ENCODE measurements around the gene CRYBB1. TPM values are rescaled to one million over a fixed set of nuclear protein-coding genes. Genes with fewer than 3 reads are reported as not detected.
A peak's percentile ranks its signal among the peaks of the same experiment; 100 is the strongest.

Gene CRYBB1
- total and polyA plus RNA-seq, 2 experiments from 2014 or later, result 1.6 to 3.7 TPM

- no peaks in the 10 kb centered on the region for H3K9me3 Mint-ChIP-seq
- Histone ChIP-seq H3K27me3 (ENCODE audit: insufficient read depth) (peaks cover 12% of the 10 kb centered on the region), H4K20me1 (replicated peaks; ENCODE audit: insufficient read depth) (peaks cover 7% of the 10 kb centered on the region; the same call in 1 of the 2 replicates), H3F3A (replicated peaks; ENCODE audit: low read depth) (peaks cover 8% of the 10 kb centered on the region; the same call in 1 of the 2 replicates), H3K79me2 (replicated peaks; ENCODE audit: insufficient read depth) (peaks cover 50% of the 10 kb centered on the region), H3K4me3 (no peak overlapping the region), H3K4me2 (peak overlapping the region; percentile 48; the same call in 1 of the 2 replicates), H3K4me1 (ENCODE audit: insufficient read depth) (peaks cover 26% of the 10 kb centered on the region), H2AFZ (no peak overlapping the region), H3K36me3 (ENCODE audit: insufficient read depth) (0 out of 2 replicates have a peak, but pooled peaks cover 8% of the 10 kb centered on the region), H3K27ac (ENCODE audit: low read depth) (0 out of 2 replicates have a peak overlapping the region, but pooled peaks have one; percentile 47), H3K9me2 (ENCODE audit: insufficient read depth) (no peaks in the 10 kb centered on the region)
- peak overlapping the region; percentile 28; the same call in 2 of the 3 replicates for H3K4me3 Mint-ChIP-seq
- H3K27me3 Mint-ChIP-seq (ENCODE audit: insufficient read depth, low read depth, poor library complexity), result peaks cover 7% of the 10 kb centered on the region
- peak overlapping the region; percentile 36; the same call in 1 of the 2 replicates for H3K27ac Mint-ChIP-seq
- DNase-seq (ENCODE audit: low spot score) (no peak), ATAC-seq (no peak)
- TF ChIP-seq EZH2phosphoT487 (IDR thresholded peaks at IDR 0.05; ENCODE audit: unreplicated experiment), result no peak
- no peak for TF ChIP-seq JUNB (IDR thresholded peaks at IDR 0.05; ENCODE audit: unreplicated experiment)
- TF ChIP-seq POLR2AphosphoS5 (IDR thresholded peaks at IDR 0.05; ENCODE audit: low read depth), result no peak
- TF ChIP-seq CREB1 (CRISPR knock-in tag; IDR thresholded peaks at IDR 0.05; ENCODE audit: low read depth), result no peak
- no peak for TF ChIP-seq ZNF462 (CRISPR knock-in tag; IDR thresholded peaks at IDR 0.05)
- no peak for TF ChIP-seq NANOG (IDR thresholded peaks at IDR 0.05; ENCODE audit: borderline replicate concordance)
- no peak for TF ChIP-seq ZNF331 (CRISPR knock-in tag; IDR thresholded peaks at IDR 0.05; ENCODE audit: low read depth)
- no peak for TF ChIP-seq CTCF (conservative IDR thresholded peaks at IDR 0.05; ENCODE audit: low read depth in 2 of 2)
- no peak for TF ChIP-seq ZNF114 (CRISPR knock-in tag; IDR thresholded peaks at IDR 0.05)
- no peak for TF ChIP-seq EZH2 (IDR thresholded peaks at IDR 0.05; ENCODE audit: low read depth, unreplicated experiment)
- no peak for TF ChIP-seq ETS1 (IDR thresholded peaks at IDR 0.05)
- peaks cover 31% of the 10 kb centered on the region for H3K4me1 Mint-ChIP-seq
- peaks cover 37% of the 10 kb centered on the region for H3K36me3 Mint-ChIP-seq (ENCODE audit: low read depth)
These were observed 42.5 kb upstream of the CRYBB1 start for GRCh38 chr22:26660356-26660755.
